Loucy (cell line): ENCODE data around the gene CLMP.

ENCODE experiments used
- EZH2phosphoT487 ChIP-seq: fragments of 200-600 bp; IDR thresholded peaks from 2 replicates; pipeline ENCODE4 v1.6.1; 2018; ENCODE audit warnings: antibody characterized with exemption, mild to moderate bottlenecking, moderate library complexity, borderline replicate concordance
- TF ChIP-seq, protein P1 (sequence below): fragments of 200-600 bp; sonication (generic); conservative IDR thresholded peaks from 2 replicates; pipeline ENCODE4 v1.5.1; 2014; ENCODE audit warnings: mild to moderate bottlenecking, antibody characterized with exemption, low read length

- TF ChIP-seq, protein P1, sequence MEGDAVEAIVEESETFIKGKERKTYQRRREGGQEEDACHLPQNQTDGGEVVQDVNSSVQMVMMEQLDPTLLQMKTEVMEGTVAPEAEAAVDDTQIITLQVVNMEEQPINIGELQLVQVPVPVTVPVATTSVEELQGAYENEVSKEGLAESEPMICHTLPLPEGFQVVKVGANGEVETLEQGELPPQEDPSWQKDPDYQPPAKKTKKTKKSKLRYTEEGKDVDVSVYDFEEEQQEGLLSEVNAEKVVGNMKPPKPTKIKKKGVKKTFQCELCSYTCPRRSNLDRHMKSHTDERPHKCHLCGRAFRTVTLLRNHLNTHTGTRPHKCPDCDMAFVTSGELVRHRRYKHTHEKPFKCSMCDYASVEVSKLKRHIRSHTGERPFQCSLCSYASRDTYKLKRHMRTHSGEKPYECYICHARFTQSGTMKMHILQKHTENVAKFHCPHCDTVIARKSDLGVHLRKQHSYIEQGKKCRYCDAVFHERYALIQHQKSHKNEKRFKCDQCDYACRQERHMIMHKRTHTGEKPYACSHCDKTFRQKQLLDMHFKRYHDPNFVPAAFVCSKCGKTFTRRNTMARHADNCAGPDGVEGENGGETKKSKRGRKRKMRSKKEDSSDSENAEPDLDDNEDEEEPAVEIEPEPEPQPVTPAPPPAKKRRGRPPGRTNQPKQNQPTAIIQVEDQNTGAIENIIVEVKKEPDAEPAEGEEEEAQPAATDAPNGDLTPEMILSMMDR: no peak
- no peak for TF ChIP-seq EZH2phosphoT487
Observed at GRCh38 chr11:123122852-123123251, 72.2 kb downstream of the CLMP start.
